Endometrial microvascular endothelial cells (primary cell): ENCODE data around the gene UBE2O. TPM values are rescaled to one million over a fixed set of nuclear protein-coding genes. Genes with fewer than 3 reads are reported as not detected.
"Not testable (repeated sequence)": the region's sequence is repeated elsewhere in the genome, so short reads cannot be mapped to it uniquely, and the experiment has no call there.

ENCODE experiments used
- in situ Hi-C: cut with HindIII; loops from 2 replicates; pipeline ENCODE4 v1.10.0; 2017; ENCODE audit warnings: low sequenced_read_pairs, low pct_unique_long_range_greater_than_20kb; ENCODE audit errors: inconsistent ontology term
- total RNA-seq: library from RNA; depleted of rRNA; stranded (reverse); fragments of >200 nt; gene quantifications from one replicate; pipeline ENCODE4 v1.2.3, GENCODE V29; 2015; ENCODE audit errors: inconsistent ontology term

Gene UBE2O
- total RNA-seq, 1 donor from 2014 or later: 31.9 TPM

DNA sequence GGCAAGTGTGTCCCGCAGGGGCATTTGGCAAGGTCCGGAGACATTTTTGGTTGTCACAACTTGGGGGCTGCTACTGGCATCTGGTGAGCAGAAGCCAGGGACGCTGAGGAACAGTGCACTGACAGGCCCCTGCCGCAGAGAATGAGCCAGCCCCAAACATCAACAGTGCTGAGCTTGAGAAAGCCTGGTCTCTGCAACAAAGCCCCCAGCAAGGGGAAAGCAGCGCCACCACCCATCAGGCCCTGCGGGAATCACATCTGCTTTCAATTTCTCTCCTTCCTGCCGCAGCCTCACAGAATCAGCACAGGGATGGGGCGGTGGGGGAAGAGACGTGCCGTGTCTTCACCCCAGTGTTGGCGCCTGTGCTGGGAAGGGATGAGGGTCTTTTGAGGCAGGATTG is 84.4 kb downstream of the UBE2O start:
- in situ Hi-C loops: no loop called here

DNA sequence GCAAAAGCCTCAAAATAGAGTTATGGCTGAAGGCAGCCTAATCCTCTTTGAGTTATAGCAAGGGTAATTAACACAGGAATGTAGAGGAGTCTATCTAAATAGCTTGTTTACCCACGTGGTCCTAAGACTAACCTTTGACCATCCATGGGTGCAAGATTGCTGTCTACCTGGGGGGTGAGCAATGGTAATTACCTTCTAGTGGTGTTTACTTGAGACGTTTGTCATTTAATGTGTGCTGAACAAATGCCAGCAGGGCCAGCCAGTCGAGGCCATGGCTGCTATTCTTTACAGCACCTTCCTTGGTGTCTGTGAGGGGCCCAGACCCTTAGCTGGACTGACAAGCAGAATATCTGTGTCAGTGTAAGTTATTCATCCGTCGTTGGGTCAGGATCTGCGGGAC is 85.3 kb downstream of the UBE2O start:
- in situ Hi-C loops: no loop called here

DNA sequence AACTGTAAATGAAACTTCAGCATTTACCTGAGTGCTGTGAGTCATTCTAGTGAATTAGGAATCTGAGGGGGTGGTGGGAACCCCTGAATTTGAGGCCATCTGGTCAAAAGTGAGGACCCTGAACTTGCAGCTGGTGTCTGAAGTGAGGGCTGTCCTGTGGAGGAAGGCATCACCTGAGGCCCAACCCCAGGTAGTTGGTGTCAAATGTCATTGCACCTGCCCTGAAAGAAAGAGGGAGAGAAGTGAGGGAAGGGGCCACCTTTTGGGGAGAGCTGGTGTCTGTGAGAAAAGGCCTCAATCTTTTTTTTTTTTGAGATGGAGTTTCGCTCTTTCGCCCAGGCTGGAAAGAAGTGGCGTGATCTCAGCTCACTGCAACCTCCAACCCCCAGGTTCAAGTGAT is 86.7 kb downstream of the UBE2O start:
- in situ Hi-C loops: no loop called here

DNA sequence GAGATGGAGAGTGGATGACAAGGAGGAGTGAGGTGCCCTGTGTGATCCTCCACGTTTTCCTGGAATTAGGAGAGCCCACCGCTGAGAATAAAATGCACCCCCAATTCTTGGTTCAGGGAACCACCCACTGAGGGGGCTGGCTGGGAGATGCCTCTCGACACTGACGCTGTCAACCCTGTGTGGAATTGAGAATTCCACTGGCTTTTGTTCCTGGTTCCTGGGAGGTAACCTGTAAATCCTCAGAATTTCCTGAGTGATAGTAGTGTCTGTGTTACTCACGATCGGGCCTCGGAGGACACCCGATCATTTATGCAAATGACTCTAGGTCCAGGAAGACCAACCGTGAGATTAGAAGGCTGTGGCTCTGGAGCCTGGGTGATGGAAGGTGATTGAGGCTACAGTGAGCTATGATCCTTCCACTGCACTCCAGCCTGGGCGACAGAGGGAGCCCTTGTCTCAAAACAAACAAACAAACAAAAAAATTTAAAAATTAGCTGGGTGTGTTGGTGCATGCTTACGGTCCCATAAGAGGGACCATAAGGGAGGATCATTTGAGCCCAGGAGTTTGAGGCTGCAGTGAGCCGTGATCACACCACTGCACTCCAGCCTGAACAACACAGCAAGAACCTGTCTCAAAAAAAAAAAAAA is 87.6 kb downstream of the UBE2O start:
- in situ Hi-C loops: no loop called here

DNA sequence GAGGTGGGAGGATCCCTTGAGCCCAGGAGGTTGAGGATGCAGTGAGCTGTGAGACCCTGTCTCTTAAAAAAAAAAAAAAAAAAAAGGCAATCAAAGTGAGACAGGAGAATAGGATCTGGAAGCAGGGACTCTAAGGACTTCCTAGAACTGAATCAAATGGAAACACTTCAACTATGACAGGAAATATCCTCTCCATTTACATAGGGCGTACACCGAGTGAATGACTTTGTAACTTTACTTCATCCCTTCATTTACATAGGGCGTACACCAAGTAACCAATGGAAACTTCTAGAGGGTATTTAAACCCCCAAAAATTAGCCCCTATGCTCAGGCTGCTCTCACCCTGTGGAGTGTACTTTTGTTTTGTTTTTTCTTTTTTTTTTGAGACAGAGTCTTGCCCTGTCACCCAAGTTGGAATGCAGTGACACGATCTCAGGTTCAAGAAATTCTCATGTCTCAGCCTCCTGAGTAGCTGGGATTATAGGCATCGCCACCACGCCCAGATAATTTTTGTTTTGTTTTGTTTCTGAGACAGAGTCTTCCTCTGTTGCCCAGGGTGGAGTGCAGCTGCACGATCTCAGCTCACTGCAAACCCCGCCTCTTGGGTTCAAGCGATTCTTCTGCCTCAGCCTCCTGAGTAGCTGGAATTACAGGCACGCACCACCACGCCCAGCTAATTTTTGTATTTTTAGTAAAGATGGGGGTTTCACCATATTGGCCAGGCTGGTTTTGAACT is 89.7 kb downstream of the UBE2O start:
- in situ Hi-C loops: no loop called here

DNA sequence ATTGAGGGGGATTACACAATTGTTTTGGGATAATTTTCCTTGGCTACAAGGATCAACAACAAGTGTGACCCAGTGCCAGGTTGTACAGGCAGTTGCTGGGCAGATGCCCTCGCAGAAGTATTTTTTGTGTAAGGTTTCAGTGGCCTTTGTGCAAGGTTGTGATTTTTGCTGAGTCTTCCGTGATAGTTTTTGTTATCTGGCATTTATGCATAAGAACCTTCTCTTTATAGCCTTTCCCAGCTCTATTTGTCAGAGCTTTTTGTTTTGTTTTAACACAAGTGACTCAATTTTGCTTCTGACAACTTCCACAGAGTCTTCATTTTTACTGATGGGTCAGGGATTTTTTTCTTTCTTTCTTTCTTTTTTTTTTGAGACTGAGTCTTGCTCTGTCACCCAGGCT is 92.5 kb downstream of the UBE2O start:
- in situ Hi-C loops: no loop called here

DNA sequence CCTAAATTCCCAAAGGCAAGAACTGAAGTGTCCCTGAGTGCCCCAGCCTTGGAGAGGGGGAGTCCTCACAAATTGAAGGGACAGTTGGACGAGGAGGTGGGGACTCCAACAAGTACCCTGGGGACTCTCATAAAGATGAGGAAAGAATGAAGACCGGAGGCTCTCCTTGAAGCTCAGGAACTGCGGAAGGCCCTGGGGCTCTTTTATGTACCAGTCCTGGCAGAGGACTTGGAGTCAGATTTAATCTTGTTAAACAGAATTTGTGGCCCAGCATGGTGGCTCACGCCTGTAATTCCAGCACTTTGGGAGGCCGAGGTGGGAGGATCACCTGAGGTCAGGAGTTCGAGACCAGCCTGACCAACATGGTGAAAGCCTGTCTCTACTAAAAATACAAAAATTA is 93.2 kb downstream of the UBE2O start:
- in situ Hi-C loops: not testable (repeated sequence)

DNA sequence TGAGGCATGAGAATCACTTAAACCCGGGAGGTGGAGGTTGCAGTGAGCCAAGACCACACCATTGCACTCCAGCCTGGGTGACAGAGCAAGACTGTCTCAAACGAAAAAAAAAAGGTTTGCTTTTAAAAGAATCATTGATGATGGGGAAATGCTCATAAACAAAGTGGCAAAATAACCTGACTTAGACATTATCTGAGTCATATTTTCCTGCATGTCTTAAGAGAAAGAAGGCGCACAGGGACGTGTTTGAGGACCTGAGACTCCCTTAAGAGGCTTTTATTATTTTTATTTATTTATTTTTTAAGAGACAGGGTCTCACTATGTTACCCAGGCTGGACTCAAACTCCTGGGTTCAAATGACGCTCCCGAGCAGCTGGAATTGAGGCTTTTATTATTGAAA is 93.6 kb downstream of the UBE2O start:
- in situ Hi-C loops: no loop called here

DNA sequence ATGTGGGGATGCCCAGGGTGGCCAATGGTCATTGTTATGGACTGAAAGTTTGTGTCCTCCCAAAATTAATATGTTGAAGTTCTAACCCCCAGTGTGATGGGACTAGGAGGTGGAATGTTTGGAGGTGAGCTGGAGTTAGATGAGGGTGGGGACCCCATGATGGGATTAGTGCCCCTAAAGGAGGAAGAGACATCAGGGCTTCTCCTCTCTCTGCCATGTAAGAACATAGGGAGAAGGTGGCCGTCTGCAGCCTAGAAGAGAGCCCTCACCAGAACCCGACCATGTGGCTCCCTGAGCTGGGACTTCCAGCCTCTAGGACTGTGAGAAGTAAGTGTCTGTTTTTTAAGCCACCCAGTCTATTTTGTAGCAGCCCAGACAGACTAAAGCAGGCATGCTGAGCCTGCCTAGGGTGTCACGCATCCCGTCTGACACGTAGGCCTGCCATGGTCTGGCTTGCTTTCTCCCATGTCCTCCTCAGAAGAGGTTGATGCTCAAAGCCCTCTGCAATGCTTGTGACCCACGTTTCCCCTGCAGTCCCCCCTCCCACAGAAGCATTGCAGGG is 95.3 kb downstream of the UBE2O start:
- in situ Hi-C loops: no loop called here

DNA sequence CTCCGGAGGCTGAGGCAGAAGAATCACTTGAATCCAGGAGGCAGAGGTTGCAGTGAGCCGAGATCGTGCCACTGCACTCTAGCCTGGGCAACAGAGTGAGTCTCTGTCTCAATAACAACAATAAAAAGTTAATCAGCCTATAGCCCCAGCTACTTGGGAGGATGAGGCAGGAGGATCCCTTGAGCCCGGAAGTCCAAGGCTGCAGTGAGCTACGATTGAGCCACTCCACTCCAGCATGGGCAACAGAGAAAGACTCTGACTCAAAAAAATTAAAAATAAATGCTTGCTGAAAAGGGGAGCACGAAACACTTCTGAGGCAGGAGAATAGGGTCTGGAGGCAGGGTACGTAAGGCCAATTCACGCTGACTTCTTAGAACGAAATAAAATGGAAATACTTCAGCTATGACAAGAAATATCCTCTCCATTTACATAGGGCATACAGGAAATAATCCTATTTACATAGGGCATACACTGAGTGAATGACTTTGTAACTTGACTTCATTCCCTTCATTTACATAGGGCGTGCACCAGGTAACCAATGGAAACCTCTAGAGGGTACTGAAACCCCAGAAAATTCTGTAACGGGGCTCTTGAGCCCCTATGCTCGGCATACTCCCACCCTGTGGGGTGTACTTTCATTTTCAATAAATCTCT is 96.0 kb downstream of the UBE2O start:
- in situ Hi-C loops: no loop called here

DNA sequence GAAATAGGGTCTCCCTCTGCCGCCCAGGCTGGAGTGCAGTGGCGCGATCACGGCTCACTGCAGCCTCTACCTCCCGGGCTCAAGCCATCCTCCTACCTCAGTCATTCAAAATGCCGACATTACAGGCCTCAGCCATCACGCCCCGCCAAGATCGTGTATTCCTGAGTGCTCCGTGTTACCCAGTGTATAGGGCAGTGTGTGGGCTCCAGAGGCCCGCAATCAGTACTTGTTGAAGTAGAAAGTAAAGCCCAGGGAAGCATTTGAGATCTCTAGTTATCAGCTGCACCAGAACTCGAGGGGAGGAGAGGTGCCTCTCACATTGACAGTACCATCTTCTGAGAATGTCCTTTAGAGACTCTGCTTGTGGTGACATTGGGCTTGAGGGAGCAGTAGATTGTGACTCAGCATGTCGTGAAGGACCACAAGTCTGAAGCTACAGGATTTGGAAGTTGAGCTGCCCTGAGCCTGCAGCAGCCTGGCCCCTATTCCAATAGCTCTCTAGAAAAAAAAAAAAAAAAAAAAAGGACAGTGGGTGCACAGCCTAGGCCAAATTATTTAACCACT is 98.1 kb downstream of the UBE2O start:
- in situ Hi-C loops: no loop called here

DNA sequence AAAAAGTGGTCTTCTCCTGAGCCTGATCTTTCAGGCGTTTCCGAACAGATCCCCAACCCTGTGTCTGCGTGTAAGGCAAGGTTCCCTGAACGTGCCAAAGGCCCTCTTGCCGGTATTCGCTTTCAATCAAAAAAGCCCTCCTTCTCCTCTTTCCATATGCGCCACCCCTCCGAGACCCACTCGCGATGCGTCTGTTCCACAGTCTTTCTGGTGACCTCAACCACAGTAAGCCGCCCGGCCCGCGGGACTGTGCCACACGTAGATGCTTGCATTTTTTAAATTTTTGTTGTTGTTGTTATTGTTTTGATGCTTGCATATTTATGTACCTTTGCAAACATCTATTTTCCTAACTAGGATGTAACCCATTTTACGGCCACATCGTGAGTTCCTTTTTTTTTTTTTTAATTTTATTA is 98.6 kb downstream of the UBE2O start:
- in situ Hi-C loops: no loop called here

DNA sequence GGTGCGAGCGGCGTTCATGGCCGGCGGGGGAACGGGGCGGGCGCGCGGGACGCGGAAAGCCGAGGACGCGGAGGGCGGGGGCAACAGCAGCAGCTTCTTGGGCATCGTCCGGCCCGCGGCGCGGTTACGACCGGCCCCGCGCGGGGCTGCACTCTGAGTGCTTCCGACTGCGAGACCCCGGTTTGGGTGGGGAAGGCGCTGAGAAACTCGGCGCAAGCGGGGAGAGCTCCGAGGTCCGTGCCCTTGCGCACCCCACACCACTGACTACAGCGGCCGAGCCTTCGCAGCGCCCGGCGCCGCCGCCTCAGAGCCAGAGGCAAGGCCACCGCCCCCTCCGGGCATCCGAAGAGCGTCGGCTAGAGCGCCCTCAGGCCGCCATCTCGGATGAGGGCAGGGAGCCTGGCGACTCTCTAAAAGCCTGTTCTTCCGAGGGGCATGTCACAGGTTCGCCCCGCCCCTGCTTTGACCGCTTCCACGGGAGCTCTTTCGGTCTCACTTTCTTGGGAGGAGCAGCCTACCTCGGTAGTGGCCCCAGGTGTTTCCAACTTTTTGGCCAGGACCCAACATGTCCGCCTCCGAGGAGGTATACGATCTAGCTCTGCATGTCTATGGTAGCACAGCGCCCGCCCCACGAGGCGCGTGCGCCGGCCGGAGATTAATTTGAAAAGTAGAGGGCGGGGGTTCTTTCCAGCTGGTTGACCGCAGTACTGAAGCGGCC is 99.2 kb downstream of the UBE2O start, which contains the start of gene PRPSAP1:
TSS of gene PRPSAP1 (minus strand) at position 318 of the 718 bp plus-strand sequence. CDS start at position 105, 213 bp downstream.
- in situ Hi-C loops: no loop called here

DNA sequence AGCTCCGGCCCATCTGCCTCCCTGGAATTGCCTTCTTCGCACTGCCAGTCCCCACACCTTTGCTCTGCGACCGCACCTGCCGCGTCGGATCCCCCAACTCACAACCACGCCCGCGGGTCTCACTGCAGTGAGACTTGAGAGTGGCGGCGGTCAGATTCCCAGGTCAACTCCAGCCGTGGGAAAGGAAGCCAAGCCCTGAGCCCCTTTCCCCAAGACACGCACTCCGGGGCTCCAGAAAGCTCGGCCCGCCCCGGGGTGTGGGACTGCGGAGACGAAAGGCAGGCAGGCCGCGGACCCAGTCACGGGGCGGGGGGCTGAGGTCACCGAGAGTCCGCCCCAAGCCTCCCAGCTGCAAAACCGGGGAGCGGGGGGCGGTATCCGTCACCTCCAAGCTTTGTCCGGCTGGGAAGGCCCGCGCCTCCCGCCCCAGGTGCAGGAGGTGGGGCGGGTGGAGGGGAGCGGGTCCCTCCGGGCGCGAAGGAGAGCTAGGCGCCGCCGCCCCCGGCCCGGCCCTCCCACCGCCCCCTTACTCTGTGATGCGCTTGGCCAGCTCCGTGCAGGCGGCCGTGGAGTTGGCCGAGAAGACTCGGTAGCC is 99.9 kb downstream of the UBE2O start:
- in situ Hi-C loops: no loop called here

DNA sequence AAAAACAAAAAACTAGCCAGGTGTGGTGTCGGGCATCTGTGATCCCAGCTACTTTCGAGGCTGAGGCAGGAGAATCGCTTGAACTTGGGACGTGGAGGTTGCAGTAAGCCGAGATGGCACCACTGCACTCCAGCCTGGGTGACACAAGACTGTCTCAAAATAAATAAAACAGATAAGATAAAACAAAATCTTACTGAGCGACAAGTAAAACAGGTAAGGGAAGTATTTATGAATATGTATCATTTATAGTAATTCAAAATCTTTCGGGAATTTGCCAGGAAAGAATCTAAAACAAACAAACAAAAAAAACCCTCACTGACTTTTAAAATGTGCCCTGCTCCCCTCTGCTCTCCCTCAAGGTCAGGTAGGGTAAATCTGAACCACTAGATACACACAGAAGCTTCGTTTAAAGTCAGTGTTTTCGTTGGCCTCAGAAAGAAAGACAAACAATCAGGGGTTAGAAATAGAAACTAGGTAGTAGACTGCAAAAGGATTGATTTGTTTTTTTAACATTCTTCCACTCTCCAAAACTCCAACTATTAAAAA is 101.4 kb downstream of the UBE2O start:
- in situ Hi-C loops: no loop called here

DNA sequence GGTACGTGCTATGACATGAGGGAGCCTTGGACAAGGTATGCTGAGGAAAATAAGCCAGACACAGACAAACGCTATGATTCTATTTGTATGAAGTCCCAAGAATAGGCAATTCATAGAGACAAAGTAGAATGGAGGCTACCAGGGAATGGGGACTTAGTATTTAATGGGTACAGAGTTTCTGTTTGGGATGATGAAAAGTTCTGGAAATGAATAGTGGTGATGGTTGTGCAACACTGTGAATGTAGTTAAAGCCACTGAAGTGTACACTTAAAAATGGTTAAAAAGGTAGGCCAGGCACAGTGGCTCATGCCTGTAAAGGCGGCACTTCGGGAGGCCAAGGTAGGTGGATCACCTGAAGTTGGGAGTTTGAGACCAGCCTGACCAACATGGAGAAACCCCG is 102.5 kb downstream of the UBE2O start:
- in situ Hi-C loops: no loop called here

DNA sequence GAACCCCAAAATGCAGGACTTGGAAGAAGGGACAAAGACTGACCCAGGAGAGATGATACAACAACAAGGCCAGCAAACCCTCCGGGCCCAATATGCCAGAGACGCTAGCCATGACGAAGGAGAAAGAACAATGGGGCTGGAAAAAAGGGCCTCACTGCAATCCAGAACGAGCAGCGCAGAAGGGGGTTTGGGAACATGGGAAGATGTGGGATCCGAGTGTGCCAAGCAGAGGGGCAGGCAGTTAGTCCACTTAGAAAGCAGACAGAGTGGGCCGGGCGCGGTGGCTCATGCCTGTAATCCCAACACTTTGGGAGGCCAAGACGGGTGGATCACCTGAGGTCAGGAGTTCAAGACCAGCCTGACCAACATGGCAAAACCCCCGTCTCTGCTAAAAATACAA is 106.0 kb downstream of the UBE2O start:
- in situ Hi-C loops: not testable (repeated sequence)

DNA sequence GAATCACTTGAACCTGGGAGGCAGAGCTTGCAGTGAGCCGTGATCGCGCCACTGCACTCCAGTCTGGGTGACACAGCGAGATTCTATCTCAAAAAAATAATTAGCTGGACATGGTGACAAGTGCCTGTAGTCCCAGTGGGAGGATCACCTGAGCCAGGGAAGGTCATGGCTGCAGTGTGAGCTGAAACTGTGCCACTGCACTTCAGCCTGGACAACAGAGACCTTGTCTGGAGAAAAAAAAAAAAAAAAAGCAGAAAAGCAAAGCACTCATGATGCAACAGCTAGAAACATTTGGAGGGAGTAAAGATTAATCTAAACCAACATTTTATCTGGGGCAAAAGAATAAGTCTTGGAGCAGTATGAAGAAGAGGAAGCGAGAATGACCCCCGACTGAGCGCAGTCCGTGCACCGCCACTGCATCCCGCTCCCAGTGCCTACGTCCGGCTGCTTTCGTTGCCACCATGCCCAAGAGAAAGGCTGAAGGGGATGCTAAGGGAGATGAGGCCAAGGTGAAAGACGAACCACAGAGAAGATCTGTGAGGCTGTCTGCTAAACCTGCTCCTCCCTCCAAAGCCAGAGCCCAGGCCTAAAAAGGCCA is 107.5 kb downstream of the UBE2O start:
- in situ Hi-C loops: no loop called here
